K562 (cell line): Measurements from ENCODE around the gene NEURL1B. TPM values are rescaled to one million over a fixed set of nuclear protein-coding genes. Genes with fewer than 3 reads are reported as not detected.
A peak's percentile ranks its signal among the peaks of the same experiment; 100 is the strongest.

ENCODE experiments used
- ATAC-seq: fragments of 200-7000 bp; cut with Tn5 transposase; 3 replicates; pipeline ENCODE4 v1.9.1; 2020; ENCODE audit warnings: moderate library complexity
- BruUV-seq: library from RNA; stranded (reverse); fragments of 400-500 nt; replicated peaks from 2 replicates; lab custom pipeline; 2021; lab: Mats Ljungman, UMichigan
- CTCF ChIA-PET: fragments of 300-600 bp; formaldehyde crosslinking; extraction: SDS; loops from one replicate; lab custom pipeline; 2021; ENCODE audit warnings: low intra/inter-chr PET ratio; lab: Yijun Ruan, JAX
- POLR2A ChIA-PET: fragments of 300-600, 350-650 bp; sonication (Branson Sonifier 250); formaldehyde crosslinking; extraction: SDS; loops from one replicate; lab custom pipeline; 2021; ENCODE audit warnings: antibody characterized with exemption, inconsistent platforms; lab: Yijun Ruan, JAX
- DNase-seq, 4 experiments: peaks; one replicate each; pipeline versions ENCODE4 v3.0.0 to v3.0.0-alpha.2; 2011 to 2018; ENCODE audit warnings: low spot score in 3 of 4, mixed read lengths in 3 of 4; ENCODE audit errors: extremely low read depth in 1 of 4
- FAIRE-seq: peaks from 2 replicates; lab custom pipeline; 2011; peaks lifted over from hg19 to GRCh38; lab: Jason Lieb, UNC
- H2AFZ ChIP-seq: 2 replicates; pipeline ENCODE4 v1.6.0; 2011; ENCODE audit warnings: low read depth, low read length, control low read depth, inconsistent platforms
- H3K27ac ChIP-seq: fragments of 200-600 bp; 3 replicates; pipeline ENCODE4 v1.8.0; 2011; ENCODE audit warnings: low read depth, mild to moderate bottlenecking, control low read depth, inconsistent platforms, low read length, moderate library complexity, mixed read lengths; ENCODE audit errors: extremely low read depth
- H3K27me3 ChIP-seq, 2 experiments: fragments of 300-600 bp in 1 of 2; 2 replicates in 1 of 2; 3 replicates in 1 of 2; pipeline versions ENCODE4 v1.6.0 to v1.8.0; 2011; ENCODE audit warnings: inconsistent platforms in 2 of 2, low read length in 2 of 2, mild to moderate bottlenecking in 1 of 2, mixed read lengths in 1 of 2, moderate library complexity in 1 of 2; ENCODE audit not compliant: control insufficient read depth in 2 of 2, insufficient read depth in 2 of 2
- H3K36me3 ChIP-seq: fragments of 300-600 bp; 3 replicates; pipeline ENCODE4 v1.8.0; 2011; ENCODE audit warnings: mild to moderate bottlenecking, low read length, inconsistent platforms; ENCODE audit not compliant: control insufficient read depth, insufficient read depth
- H3K4me1 ChIP-seq, 2 experiments: fragments of 200-600 bp in 1 of 2; replicated peaks in 1 of 2; 2 replicates in 1 of 2; 3 replicates in 1 of 2; pipeline versions ENCODE4 v1.5.1 to v1.8.0; 2011; ENCODE audit warnings: inconsistent platforms in 2 of 2, low read length in 2 of 2, mild to moderate bottlenecking in 1 of 2, mixed read lengths in 1 of 2, moderate library complexity in 1 of 2; ENCODE audit not compliant: control insufficient read depth in 2 of 2, insufficient read depth in 2 of 2
- H3K4me2 ChIP-seq: 2 replicates; pipeline ENCODE4 v1.6.1; 2011; ENCODE audit warnings: low read length, control low read depth, inconsistent platforms, mixed read lengths; ENCODE audit not compliant: insufficient read depth
- H3K4me3 ChIP-seq: fragments of 200-600 bp; sonication (generic), shearing (Covaris generic); 2 replicates; pipeline ENCODE4 v1.5.1; 2016; ENCODE audit warnings: control low read depth, inconsistent platforms
- H3K79me2 ChIP-seq: fragments of 200-600 bp; 3 replicates; pipeline ENCODE4 v1.8.0; 2011; ENCODE audit warnings: low read length, inconsistent platforms; ENCODE audit not compliant: control insufficient read depth, insufficient read depth
- H3K9ac ChIP-seq, 2 experiments: 2 replicates each; pipeline versions ENCODE4 v1.6.0 to v1.6.1; 2011; ENCODE audit warnings: low read depth in 2 of 2, low read length in 2 of 2, control low read depth in 1 of 2, inconsistent platforms in 1 of 2, mild to moderate bottlenecking in 1 of 2, mixed read lengths in 1 of 2; ENCODE audit not compliant: insufficient read depth in 1 of 2
- H3K9me1 ChIP-seq: one replicate; pipeline ENCODE4 v1.6.0; 2011; ENCODE audit warnings: inconsistent platforms, mild to moderate bottlenecking, low read length, moderate library complexity; ENCODE audit not compliant: control insufficient read depth, insufficient read depth
- H3K9me3 ChIP-seq: replicated peaks from 2 replicates; pipeline ENCODE4 v1.5.1; 2011; ENCODE audit warnings: low read depth, low read length, inconsistent platforms; ENCODE audit not compliant: control insufficient read depth, insufficient read depth
- H4K20me1 ChIP-seq: replicated peaks from 2 replicates; pipeline ENCODE4 v1.6.1; 2011; ENCODE audit warnings: low read length, inconsistent platforms, mixed read lengths; ENCODE audit not compliant: control insufficient read depth, insufficient read depth
- ATF7 ChIP-seq: fragments of 450-650 bp; IDR thresholded peaks from 2 replicates; pipeline ENCODE4 v1.7.1; 2014; ENCODE audit warnings: mild to moderate bottlenecking, moderate library complexity
- TRIM25 ChIP-seq: fragments of 450-650 bp; IDR thresholded peaks from 2 replicates; pipeline ENCODE4 v1.7.0; 2016; ENCODE audit warnings: borderline replicate concordance
- ZKSCAN1 ChIP-seq: fragments of 150-350 bp; IDR thresholded peaks from 2 replicates; pipeline ENCODE4 v1.6.1; 2016; ENCODE audit warnings: low read depth, low read length
- ZNF740 ChIP-seq, 3 experiments: fragments of 200-800 bp in 1 of 3; sonication (Bioruptor generic) in 1 of 3; sonication (generic) in 1 of 3; formaldehyde crosslinking in 1 of 3; IDR thresholded peaks; 2 replicates each; pipeline versions ENCODE4 v1.6.1 to v1.8.0; 2016 to 2022; ENCODE audit warnings: mild to moderate bottlenecking in 2 of 3, missing compliant biosample characterization in 2 of 3, missing genetic modification characterization in 2 of 3, missing genetic modification reagents in 1 of 3
- WGBS: fragments of 100-300 bp; shearing (Covaris generic); methylation state at CpG from one replicate; pipeline ENCODE4 v1.1.6; 2016; ENCODE audit warnings: low coverage, mixed read lengths; ENCODE audit not compliant: insufficient coverage; ENCODE audit errors: missing lambda C conversion rate; 5-methylcytosine and 5-hydroxymethylcytosine counted together
- in situ Hi-C: fragments of 300-500 bp; cut with MboI; formaldehyde crosslinking; loops from 4 replicates; pipeline ENCODE4 v1.15.0; 2018; ENCODE audit warnings: inconsistent platforms, mixed read lengths
- intact Hi-C: fragments of 100-400 bp; cut with micrococcal nuclease; formaldehyde crosslinking; loops from 2 replicates; pipeline ENCODE4 v1.14.2; 2022
- polyA plus RNA-seq, 8 experiments: library from polyadenylated mRNA; depleted of rRNA in 4 of 8; stranded (reverse) in 5 of 8; unstranded in 3 of 8; fragments of >200 nt; fragmentation: Nextera tagmentation in 2 of 8; fragmentation: Illumina TruSeq in 1 of 8; extraction: Ambion mirVana in 2 of 8; extraction: Trizol in 1 of 8; gene quantifications; 2 replicates each; pipeline versions ENCODE4 v1.2.1 to v1.2.3, GENCODE V29; 2011 to 2014; ENCODE audit warnings: inconsistent platforms in 1 of 8, missing spikeins in 1 of 8
- total RNA-seq, 7 experiments: library from RNA; depleted of rRNA in 6 of 7; stranded (reverse); fragments of >200 nt in 6 of 7; fragmentation: Illumina TruSeq in 2 of 7; extraction: Trizol in 2 of 7; gene quantifications; 2 replicates each; pipeline versions ENCODE4 v1.2.1 to v1.2.3, GENCODE V29; 2011 to 2021; ENCODE audit warnings: low replicate concordance in 1 of 7

Gene NEURL1B
- total and polyA plus RNA-seq, 9 of the 15 experiments (the other 6 are each of a cell fraction or from before 2014, with no cell fraction given), result 0.04 TPM; not detected in 8

- in situ Hi-C loops, result no loop called here
- Histone ChIP-seq H3K9me1 (no peaks in the 10 kb centered on the region), H3K4me3 (no peak overlapping the region), H3K4me2 (no peak overlapping the region)
- DNase-seq, result no peak
- no TSS peak for BruUV-seq
- WGBS, result 6% methylated on average over 6 of the region's 6 CpGs
- TF ChIP-seq ZKSCAN1 (peak; percentile 26; the same call in 1 of the 2 replicates), TRIM25 (no peak), ATF7 (no peak)
- TF ChIP-seq, all 486 proteins: peak for 1
- intact Hi-C loops, result loop anchor here (10.0 kb wide), 1 partner anchor 51 kb away; no protein-coding TSS in a partner anchor
- ATAC-seq (no peak), FAIRE-seq (no peak)
- Histone ChIP-seq H3K9me3 (no peaks in the 10 kb centered on the region), H2AFZ (no peak overlapping the region), H3K27ac (no peak overlapping the region), H3K79me2 (no peaks in the 10 kb centered on the region), H3K4me1 (peaks cover 4 to 15% of the 10 kb centered on the region in 2 experiments; a peak in 3 of 5 replicates), H3K9ac (no peak overlapping the region), H3K36me3 (no peaks in the 10 kb centered on the region), H4K20me1 (peaks cover 5% of the 10 kb centered on the region; the same call in 1 of the 2 replicates), H3K27me3 (peaks cover 51 to 88% of the 10 kb centered on the region in 2 experiments)
- CTCF ChIA-PET, result no interaction called here
- POLR2A ChIA-PET, result interaction anchor here (0.6 kb wide), 1 partner anchor 1454 kb away, joined by 3 read pairs; no protein-coding TSS in a partner anchor
Observed at GRCh38 chr5:172644266-172644665, 3.2 kb downstream of the NEURL1B start.

- H3K9me1 ChIP-seq, result no peaks in the 10 kb centered on the region
- ChIA-PET CTCF (no interaction called here), POLR2A (no interaction called here)
- no peak overlapping the region for H3K9ac ChIP-seq
- H3K4me1 ChIP-seq, result peaks cover 4 to 15% of the 10 kb centered on the region in 2 experiments; a peak in 3 of 5 replicates
- H3K79me2 ChIP-seq, result no peaks in the 10 kb centered on the region
- H3K4me3 ChIP-seq, result no peak overlapping the region
- DNase-seq (no peak), ATAC-seq (no peak), FAIRE-seq (no peak)
- no peak overlapping the region for H3K27ac ChIP-seq
- intact Hi-C loops, result loop anchor here (10.0 kb wide), 1 partner anchor 50 kb away; no protein-coding TSS in a partner anchor
- H3K9me3 ChIP-seq, result no peaks in the 10 kb centered on the region
- H2AFZ ChIP-seq, result no peak overlapping the region
- H3K4me2 ChIP-seq, result no peak overlapping the region
- H4K20me1 ChIP-seq, result peaks cover 5% of the 10 kb centered on the region; the same call in 1 of the 2 replicates
- H3K36me3 ChIP-seq, result no peaks in the 10 kb centered on the region
- WGBS, result 2% methylated on average over 8 of the region's 8 CpGs
- TF ChIP-seq ZKSCAN1 (peak; percentile 3; the same call in 1 of the 2 replicates), ZNF740 (CRISPR knock-in tag; IDR thresholded peaks at IDR 0.05) (no peak), ZNF740 (tag; IDR thresholded peaks at IDR 0.05) (no peak)
- H3K27me3 ChIP-seq, result peaks cover 51 to 90% of the 10 kb centered on the region in 2 experiments
- no TSS peak for BruUV-seq
- in situ Hi-C loops, result no loop called here
Observed at GRCh38 chr5:172644711-172645110, 3.6 kb downstream of the NEURL1B start.
